Measurements from ENCODE around the gene CDH18.

The CDH18 gene

DNA sequence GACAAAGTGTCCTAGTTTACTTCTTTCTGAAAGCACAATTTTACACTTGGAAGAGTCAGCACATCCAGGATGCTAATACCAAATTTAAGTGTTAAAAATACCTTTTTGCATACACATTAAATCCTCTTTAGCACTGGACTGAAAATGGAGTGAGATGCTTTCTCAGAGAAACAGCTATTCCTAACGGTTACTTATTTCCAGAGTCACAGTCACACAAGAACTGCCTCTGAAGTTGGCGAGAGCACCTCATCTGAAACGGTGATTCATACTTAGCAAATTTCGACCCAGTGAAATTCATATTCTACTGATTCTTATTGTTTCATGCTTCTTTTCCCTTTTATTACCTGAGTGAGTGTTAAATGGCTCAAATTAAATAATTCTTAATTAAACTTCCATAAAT is 12.2 kb downstream of the CDH18 start:
- H3K79me2 ChIP-seq (ENCODE audit: insufficient read depth, low read length), result no peaks in the 10 kb centered on the region
- H3K9ac ChIP-seq (ENCODE audit: low read length), result no peak overlapping the region
- no peaks in the 10 kb centered on the region for H3K9me2 ChIP-seq (replicated peaks; ENCODE audit: insufficient read depth, low read length)
- H3K9me3 ChIP-seq (ENCODE audit: insufficient read depth, low read length), result no peaks in the 10 kb centered on the region
- no peak overlapping the region for H2AFZ ChIP-seq (ENCODE audit: low read depth, low read length, severe bottlenecking)
- no peaks in the 10 kb centered on the region for H3F3A ChIP-seq (ENCODE audit: insufficient read depth)
- H3K36me3 ChIP-seq (ENCODE audit: low read length), result no peaks in the 10 kb centered on the region
- H3K27me3 ChIP-seq (ENCODE audit: low read length), result no peaks in the 10 kb centered on the region
- no peak overlapping the region for H3K4me3 ChIP-seq (ENCODE audit: insufficient read depth, low read length, poor library complexity, severe bottlenecking)
- no peak overlapping the region for H3K27ac ChIP-seq (ENCODE audit: low read depth, low read length)
- H4K20me1 ChIP-seq (ENCODE audit: low read depth, low read length), result no peaks in the 10 kb centered on the region
- TF ChIP-seq EZH2phosphoT487 (conservative IDR thresholded peaks at IDR 0.05; ENCODE audit: low read length), result no peak
- TF ChIP-seq, protein P1, sequence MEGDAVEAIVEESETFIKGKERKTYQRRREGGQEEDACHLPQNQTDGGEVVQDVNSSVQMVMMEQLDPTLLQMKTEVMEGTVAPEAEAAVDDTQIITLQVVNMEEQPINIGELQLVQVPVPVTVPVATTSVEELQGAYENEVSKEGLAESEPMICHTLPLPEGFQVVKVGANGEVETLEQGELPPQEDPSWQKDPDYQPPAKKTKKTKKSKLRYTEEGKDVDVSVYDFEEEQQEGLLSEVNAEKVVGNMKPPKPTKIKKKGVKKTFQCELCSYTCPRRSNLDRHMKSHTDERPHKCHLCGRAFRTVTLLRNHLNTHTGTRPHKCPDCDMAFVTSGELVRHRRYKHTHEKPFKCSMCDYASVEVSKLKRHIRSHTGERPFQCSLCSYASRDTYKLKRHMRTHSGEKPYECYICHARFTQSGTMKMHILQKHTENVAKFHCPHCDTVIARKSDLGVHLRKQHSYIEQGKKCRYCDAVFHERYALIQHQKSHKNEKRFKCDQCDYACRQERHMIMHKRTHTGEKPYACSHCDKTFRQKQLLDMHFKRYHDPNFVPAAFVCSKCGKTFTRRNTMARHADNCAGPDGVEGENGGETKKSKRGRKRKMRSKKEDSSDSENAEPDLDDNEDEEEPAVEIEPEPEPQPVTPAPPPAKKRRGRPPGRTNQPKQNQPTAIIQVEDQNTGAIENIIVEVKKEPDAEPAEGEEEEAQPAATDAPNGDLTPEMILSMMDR (IDR thresholded peaks at IDR 0.05; ENCODE audit: insufficient read depth, low read length, poor library complexity, severe bottlenecking), result no peak
- no peak overlapping the region for H3K4me2 ChIP-seq (ENCODE audit: low read depth, low read length, poor library complexity, severe bottlenecking)

DNA sequence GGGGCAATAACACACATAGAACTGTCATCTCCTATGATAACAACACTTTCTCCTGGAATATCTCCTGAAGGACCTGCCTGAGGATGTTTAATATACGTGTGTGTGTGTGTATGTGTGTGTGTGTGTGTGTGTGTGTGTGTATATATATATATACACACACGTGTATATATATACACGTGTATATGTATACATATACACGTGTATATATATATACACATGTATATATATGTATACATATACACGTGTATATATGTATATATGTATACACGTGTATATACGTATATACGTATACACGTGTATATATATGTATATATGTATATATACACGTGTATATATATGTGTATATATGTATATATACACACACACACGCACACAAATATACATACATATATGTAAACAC is 27.5 kb downstream of the CDH18 start:
- TF ChIP-seq, protein P1 (IDR thresholded peaks at IDR 0.05; ENCODE audit: insufficient read depth, low read length, poor library complexity, severe bottlenecking), result no peak
- no peak for TF ChIP-seq EZH2phosphoT487 (conservative IDR thresholded peaks at IDR 0.05; ENCODE audit: low read length)
- Histone ChIP-seq H3K27ac (ENCODE audit: low read depth, low read length) (no peak overlapping the region), H3K79me2 (ENCODE audit: insufficient read depth, low read length) (no peaks in the 10 kb centered on the region), H3K27me3 (ENCODE audit: low read length) (no peaks in the 10 kb centered on the region), H3K9me2 (replicated peaks; ENCODE audit: insufficient read depth, low read length) (no peaks in the 10 kb centered on the region), H3K4me2 (ENCODE audit: low read depth, low read length, poor library complexity, severe bottlenecking) (no peak overlapping the region), H4K20me1 (ENCODE audit: low read depth, low read length) (no peaks in the 10 kb centered on the region), H3K9ac (ENCODE audit: low read length) (no peak overlapping the region), H3K36me3 (ENCODE audit: low read length) (0 out of 2 replicates have a peak, but pooled peaks cover 2% of the 10 kb centered on the region), H3K4me3 (ENCODE audit: insufficient read depth, low read length, poor library complexity, severe bottlenecking) (no peak overlapping the region), H3F3A (ENCODE audit: insufficient read depth) (no peaks in the 10 kb centered on the region), H2AFZ (ENCODE audit: low read depth, low read length, severe bottlenecking) (no peak overlapping the region), H3K9me3 (ENCODE audit: insufficient read depth, low read length) (no peaks in the 10 kb centered on the region)

DNA sequence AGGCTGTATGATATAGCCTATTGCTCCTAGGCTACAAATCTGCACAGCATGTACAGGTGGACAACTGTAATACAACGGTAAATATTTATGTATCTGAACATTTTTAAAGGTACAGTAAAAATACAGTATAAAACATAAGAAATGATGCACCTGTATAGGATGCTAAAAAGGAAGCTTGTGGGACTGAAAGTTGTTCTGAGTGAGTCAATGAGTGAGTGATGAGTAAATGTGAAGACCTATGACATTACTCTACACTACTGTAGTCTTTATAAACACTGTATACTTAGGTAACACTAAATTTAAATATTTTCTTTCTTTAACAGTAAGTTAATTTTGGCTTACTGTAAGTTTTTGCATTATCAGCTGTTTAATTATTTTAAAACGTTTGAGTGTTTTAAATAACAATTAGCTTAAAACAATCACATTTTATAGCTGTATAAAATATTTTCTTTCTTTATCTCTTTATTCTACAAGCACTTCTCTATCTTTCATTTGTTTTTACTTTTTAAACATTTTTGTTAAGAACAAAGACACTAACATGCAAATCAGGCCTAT is 28.1 kb downstream of the CDH18 start:
- H3K9ac ChIP-seq (ENCODE audit: low read length), result no peak overlapping the region
- TF ChIP-seq, protein P1 (IDR thresholded peaks at IDR 0.05; ENCODE audit: insufficient read depth, low read length, poor library complexity, severe bottlenecking), result no peak
- no peak for TF ChIP-seq EZH2phosphoT487 (conservative IDR thresholded peaks at IDR 0.05; ENCODE audit: low read length)
- H2AFZ ChIP-seq (ENCODE audit: low read depth, low read length, severe bottlenecking), result no peak overlapping the region
- no peaks in the 10 kb centered on the region for H3K79me2 ChIP-seq (ENCODE audit: insufficient read depth, low read length)
- H4K20me1 ChIP-seq (ENCODE audit: low read depth, low read length), result no peaks in the 10 kb centered on the region
- H3K9me3 ChIP-seq (ENCODE audit: insufficient read depth, low read length), result no peaks in the 10 kb centered on the region
- H3K4me2 ChIP-seq (ENCODE audit: low read depth, low read length, poor library complexity, severe bottlenecking), result no peak overlapping the region
- no peak overlapping the region for H3K27ac ChIP-seq (ENCODE audit: low read depth, low read length)
- H3K27me3 ChIP-seq (ENCODE audit: low read length), result no peaks in the 10 kb centered on the region
- H3K36me3 ChIP-seq (ENCODE audit: low read length), result 0 out of 2 replicates have a peak, but pooled peaks cover 2% of the 10 kb centered on the region
- no peaks in the 10 kb centered on the region for H3F3A ChIP-seq (ENCODE audit: insufficient read depth)
- no peak overlapping the region for H3K4me3 ChIP-seq (ENCODE audit: insufficient read depth, low read length, poor library complexity, severe bottlenecking)
- H3K9me2 ChIP-seq (replicated peaks; ENCODE audit: insufficient read depth, low read length), result no peaks in the 10 kb centered on the region

All from SU-DHL-6 (cell line).